OCI-LY3 (cell line): Measurements from ENCODE around the gene TTC21B.

Experiments used
- H2AFZ ChIP-seq: fragments of 200-600, 300-600 bp; shearing (Covaris generic); 2 replicates; pipeline ENCODE4 v1.6.0; 2014; ENCODE audit warnings: antibody characterized with exemption, low read depth, low read length
- H3K27ac ChIP-seq: fragments of 200-600, 300-600 bp; sonication (generic); 2 replicates; pipeline ENCODE4 v1.5.1; 2014; ENCODE audit warnings: mild to moderate bottlenecking, low read length, moderate library complexity, mixed read lengths
- H3K27me3 ChIP-seq: fragments of 200-600, 300-600 bp; sonication (generic); 2 replicates; pipeline ENCODE4 v1.6.1; 2014; ENCODE audit warnings: low read depth, low read length, mixed read lengths
- H3K36me3 ChIP-seq: fragments of 200-600, 300-600 bp; sonication (generic); replicated peaks from 2 replicates; pipeline ENCODE3; 2014; ENCODE audit warnings: low read depth, low read length, mixed read lengths
- H3K4me1 ChIP-seq: fragments of 300-600, 200-600 bp; sonication (generic); 2 replicates; pipeline ENCODE4 v1.6.1; 2014; ENCODE audit warnings: low read length, mixed read lengths
- H3K4me2 ChIP-seq: fragments of 200-600, 300-600 bp; sonication (generic); 2 replicates; pipeline ENCODE4 v1.6.1; 2014; ENCODE audit warnings: low read length, mixed read lengths
- H3K4me3 ChIP-seq: fragments of 300-600, 200-600 bp; sonication (generic); 2 replicates; pipeline ENCODE4 v1.5.1; 2014; ENCODE audit warnings: antibody characterized with exemption, mild to moderate bottlenecking, low read length, moderate library complexity
- H3K79me2 ChIP-seq: fragments of 300-600, 200-600 bp; shearing (Covaris generic); 2 replicates; pipeline ENCODE4 v1.6.1; 2014; ENCODE audit warnings: mild to moderate bottlenecking, low read length, mixed read lengths
- H3K9ac ChIP-seq: fragments of 300-600, 200-600 bp; shearing (Covaris generic); 2 replicates; pipeline ENCODE4 v1.6.0; 2014; ENCODE audit warnings: mild to moderate bottlenecking, low read length, moderate library complexity
- H3K9me3 ChIP-seq: fragments of 200-600, 300-600 bp; shearing (Covaris generic); 2 replicates; pipeline ENCODE4 v1.6.1; 2014; ENCODE audit warnings: low read length, mixed read lengths; ENCODE audit not compliant: insufficient read depth
- H4K20me1 ChIP-seq: fragments of 200-600, 300-600 bp; sonication (generic); 2 replicates; pipeline ENCODE4 v1.6.1; 2016; ENCODE audit warnings: low read length, mixed read lengths; ENCODE audit not compliant: insufficient read depth
- EZH2phosphoT487 ChIP-seq: fragments of 200-600 bp; shearing (Covaris generic); IDR thresholded peaks from 2 replicates; pipeline ENCODE4 v1.6.1; 2018; ENCODE audit warnings: antibody characterized with exemption, mixed run types, low read depth
- TF ChIP-seq, protein P1 (sequence below): fragments of 200-600, 300-600 bp; sonication (generic); IDR thresholded peaks from 2 replicates; pipeline ENCODE4 v1.5.1; 2014; ENCODE audit warnings: antibody characterized with exemption, low read length, low read depth

Gene TTC21B

DNA sequence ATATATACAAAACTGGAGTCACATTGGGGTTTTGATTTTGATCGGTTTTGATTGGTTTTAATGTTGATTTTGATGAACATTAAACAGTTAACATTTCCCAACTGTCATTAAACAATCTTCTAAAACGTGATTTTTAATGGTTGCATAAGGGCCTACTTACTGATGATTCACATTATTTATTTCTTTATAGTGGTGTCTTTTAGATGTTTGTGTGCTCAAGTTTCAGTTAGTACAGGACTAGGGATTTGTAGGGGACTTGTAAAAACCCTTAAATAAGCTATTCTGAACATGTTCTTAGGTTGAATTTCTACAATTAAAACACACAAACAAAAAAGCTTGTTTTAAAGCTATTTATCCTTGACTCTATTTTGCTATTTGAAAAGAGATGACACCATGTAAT is 61.6 kb downstream of the TTC21B start:
- TF ChIP-seq EZH2phosphoT487, result no peak
- TF ChIP-seq, protein P1, sequence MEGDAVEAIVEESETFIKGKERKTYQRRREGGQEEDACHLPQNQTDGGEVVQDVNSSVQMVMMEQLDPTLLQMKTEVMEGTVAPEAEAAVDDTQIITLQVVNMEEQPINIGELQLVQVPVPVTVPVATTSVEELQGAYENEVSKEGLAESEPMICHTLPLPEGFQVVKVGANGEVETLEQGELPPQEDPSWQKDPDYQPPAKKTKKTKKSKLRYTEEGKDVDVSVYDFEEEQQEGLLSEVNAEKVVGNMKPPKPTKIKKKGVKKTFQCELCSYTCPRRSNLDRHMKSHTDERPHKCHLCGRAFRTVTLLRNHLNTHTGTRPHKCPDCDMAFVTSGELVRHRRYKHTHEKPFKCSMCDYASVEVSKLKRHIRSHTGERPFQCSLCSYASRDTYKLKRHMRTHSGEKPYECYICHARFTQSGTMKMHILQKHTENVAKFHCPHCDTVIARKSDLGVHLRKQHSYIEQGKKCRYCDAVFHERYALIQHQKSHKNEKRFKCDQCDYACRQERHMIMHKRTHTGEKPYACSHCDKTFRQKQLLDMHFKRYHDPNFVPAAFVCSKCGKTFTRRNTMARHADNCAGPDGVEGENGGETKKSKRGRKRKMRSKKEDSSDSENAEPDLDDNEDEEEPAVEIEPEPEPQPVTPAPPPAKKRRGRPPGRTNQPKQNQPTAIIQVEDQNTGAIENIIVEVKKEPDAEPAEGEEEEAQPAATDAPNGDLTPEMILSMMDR, result no peak
- no peaks in the 10 kb centered on the region for H3K79me2 ChIP-seq
- H3K36me3 ChIP-seq, result peaks cover 23% of the 10 kb centered on the region

DNA sequence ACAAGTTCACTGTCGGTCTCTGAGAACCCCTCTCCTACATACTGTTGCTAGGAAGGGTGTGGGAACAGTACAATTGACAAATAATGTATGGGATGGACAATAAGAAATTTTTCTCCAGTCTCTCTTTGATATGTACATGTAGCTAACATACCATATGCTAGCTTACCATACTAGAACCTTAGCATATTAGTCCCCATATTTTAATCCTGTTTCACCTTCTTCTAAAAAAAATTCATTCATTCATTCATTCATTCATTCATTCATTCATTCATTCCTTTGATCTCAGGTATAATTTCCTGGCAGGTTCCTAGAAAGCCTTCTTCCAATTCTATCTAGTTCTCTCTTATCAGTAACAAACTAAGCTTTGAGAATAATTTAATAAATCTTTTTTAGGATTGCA is 62.2 kb downstream of the TTC21B start:
- Histone ChIP-seq H3K79me2 (no peaks in the 10 kb centered on the region), H3K4me2 (no peak overlapping the region), H3K36me3 (peaks cover 25% of the 10 kb centered on the region), H4K20me1 (no peaks in the 10 kb centered on the region), H3K4me3 (no peak overlapping the region), H3K27me3 (no peaks in the 10 kb centered on the region), H2AFZ (no peak overlapping the region), H3K9me3 (no peaks in the 10 kb centered on the region), H3K9ac (no peak overlapping the region), H3K27ac (no peak overlapping the region), H3K4me1 (peaks cover 30% of the 10 kb centered on the region)
- TF ChIP-seq, protein P1, result no peak
- TF ChIP-seq EZH2phosphoT487, result no peak

More for the DNA sequence above, 61.6 kb downstream of the TTC21B start:
- Histone ChIP-seq H3K9me3 (no peaks in the 10 kb centered on the region), H3K27me3 (no peaks in the 10 kb centered on the region), H4K20me1 (no peaks in the 10 kb centered on the region), H3K4me2 (no peak overlapping the region), H3K4me3 (no peak overlapping the region), H3K9ac (no peak overlapping the region), H3K27ac (no peak overlapping the region), H2AFZ (no peak overlapping the region), H3K4me1 (peaks cover 32% of the 10 kb centered on the region)

DNA sequence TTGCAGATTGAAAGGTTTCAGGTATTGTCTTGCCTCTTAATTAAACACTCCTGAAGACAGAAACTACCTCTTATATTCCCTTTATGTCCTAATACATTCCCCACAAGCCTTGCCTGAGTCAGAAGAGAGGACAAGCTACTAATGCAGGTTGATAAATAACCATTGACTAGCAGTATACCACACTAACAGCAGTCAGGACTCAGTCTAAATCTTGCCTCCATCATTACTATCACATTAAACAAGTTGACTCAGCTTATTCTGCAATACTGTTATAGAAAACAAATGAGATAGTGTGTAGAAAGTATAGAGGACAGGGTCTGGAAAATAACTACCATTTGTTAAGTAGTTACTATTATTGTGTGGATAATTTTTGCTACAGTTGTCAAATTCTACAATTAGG is 63.8 kb downstream of the TTC21B start:
- Histone ChIP-seq H3K79me2 (no peaks in the 10 kb centered on the region), H3K9me3 (no peaks in the 10 kb centered on the region), H3K4me2 (no peak overlapping the region), H3K4me1 (peaks cover 18% of the 10 kb centered on the region), H3K27ac (no peak overlapping the region), H3K36me3 (peaks cover 31% of the 10 kb centered on the region), H2AFZ (no peak overlapping the region), H4K20me1 (no peaks in the 10 kb centered on the region), H3K4me3 (no peak overlapping the region), H3K9ac (no peak overlapping the region), H3K27me3 (no peaks in the 10 kb centered on the region)
- TF ChIP-seq, protein P1, result no peak
- TF ChIP-seq EZH2phosphoT487, result no peak

DNA sequence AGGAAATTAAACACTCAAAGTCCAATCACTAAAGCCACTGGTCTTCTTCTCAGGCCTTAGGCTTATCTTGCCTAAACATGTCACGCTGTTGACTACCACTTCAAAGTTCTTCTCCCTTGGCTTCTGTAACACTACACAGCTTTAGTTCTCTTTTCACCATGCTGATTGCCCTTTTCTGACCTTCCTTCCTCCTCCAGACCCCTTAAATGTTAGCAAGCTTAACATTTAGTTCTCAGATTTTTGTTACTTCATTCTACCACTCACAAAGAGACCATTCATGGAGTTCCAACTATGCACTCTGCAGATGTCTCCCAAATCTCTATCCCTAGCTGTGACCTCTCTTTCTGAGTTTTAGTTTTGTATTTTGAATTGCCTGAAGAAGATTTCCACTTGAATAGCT is 64.4 kb downstream of the TTC21B start:
- Histone ChIP-seq H3K4me2 (no peak overlapping the region), H2AFZ (no peak overlapping the region), H3K27me3 (no peaks in the 10 kb centered on the region), H3K79me2 (no peaks in the 10 kb centered on the region), H3K27ac (no peak overlapping the region), H4K20me1 (no peaks in the 10 kb centered on the region), H3K36me3 (peaks cover 30% of the 10 kb centered on the region), H3K9ac (no peak overlapping the region), H3K4me1 (peaks cover 18% of the 10 kb centered on the region), H3K9me3 (no peaks in the 10 kb centered on the region), H3K4me3 (no peak overlapping the region)
- TF ChIP-seq EZH2phosphoT487, result no peak
- TF ChIP-seq, protein P1, result no peak
